A204.1 (cell line): Measurements from ENCODE around the gene KRTAP17-1.
"Not testable (repeated sequence)": the region's sequence is repeated elsewhere in the genome, so short reads cannot be mapped to it uniquely, and the experiment has no call there.

Experiments
- FAIRE-seq: peaks from 2 replicates; lab custom pipeline; 2012; peaks lifted over from hg19 to GRCh38; lab: Jason Lieb, UNC

KRTAP17-1 gene

DNA sequence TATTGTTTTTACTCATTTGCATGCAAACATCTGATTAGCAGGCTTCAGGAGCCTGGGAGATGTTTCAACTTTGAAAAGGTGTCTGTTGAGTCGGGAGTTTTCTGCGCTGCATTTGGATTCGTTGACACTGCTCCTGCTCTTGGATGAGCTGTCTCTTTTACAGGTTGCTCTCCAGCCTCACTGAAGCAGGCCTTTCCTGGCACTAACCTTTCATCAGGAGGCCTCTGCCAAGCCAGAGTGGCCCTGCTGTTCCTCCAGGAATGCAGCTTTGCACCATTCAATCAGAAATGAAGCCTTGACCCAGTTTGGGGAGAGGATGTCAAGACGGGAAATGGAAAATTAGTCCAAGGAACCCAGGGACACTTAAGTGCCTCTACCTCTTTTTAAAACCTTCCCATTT is 12.5 kb downstream of the KRTAP17-1 start:
- no peak for FAIRE-seq

DNA sequence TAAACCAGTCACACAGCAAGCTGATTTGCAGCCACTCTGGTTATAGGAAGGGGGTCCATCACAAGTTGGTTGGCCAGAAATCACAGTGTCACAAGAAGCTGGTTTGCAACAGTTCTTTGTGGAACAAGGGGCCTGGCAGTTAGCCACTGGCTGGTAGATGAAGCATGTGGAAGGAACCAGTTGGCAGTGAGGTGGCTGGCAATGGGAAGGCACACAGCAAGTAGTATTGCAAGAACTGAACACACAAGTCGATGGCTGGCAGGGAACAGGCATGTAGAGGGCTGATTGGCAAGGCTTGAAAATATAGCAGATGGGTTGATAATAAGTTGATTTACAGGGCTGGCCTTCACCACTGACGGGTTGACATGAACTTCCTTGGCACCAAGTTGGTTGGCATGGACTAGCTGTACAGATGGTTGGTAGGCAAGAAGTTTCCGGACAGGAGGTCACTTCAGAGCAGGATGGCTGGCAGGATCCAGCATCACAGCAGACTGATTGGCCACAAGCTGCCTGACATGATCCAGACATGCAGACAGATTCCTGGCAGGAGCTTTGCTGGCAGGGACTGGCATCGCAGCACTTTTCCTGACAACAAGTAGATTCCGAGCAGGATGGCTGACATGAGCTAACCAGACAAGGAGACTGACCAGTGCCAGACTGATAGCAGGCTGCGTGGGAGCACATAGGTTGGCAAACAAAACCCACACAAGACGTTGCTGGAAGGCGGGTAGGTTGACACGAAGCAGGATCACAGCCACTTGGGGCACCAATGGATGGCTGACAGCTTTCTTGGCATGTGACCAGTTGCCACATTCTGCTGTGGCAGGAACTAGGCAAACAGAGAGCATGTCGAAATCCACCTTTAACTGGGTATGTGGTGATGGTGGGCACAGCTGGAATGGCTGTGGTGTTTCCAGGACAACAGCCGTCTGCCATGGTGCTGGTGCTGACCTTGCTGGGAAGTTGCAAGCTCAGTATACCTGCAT is 13.3 kb downstream of the KRTAP17-1 start, which contains the start of gene KRTAP29-1:
TSS of gene KRTAP29-1 (minus strand) at position 936 of the 986 bp plus-strand sequence. CDS start at position 936, 0 bp downstream.
- no peak for FAIRE-seq

DNA sequence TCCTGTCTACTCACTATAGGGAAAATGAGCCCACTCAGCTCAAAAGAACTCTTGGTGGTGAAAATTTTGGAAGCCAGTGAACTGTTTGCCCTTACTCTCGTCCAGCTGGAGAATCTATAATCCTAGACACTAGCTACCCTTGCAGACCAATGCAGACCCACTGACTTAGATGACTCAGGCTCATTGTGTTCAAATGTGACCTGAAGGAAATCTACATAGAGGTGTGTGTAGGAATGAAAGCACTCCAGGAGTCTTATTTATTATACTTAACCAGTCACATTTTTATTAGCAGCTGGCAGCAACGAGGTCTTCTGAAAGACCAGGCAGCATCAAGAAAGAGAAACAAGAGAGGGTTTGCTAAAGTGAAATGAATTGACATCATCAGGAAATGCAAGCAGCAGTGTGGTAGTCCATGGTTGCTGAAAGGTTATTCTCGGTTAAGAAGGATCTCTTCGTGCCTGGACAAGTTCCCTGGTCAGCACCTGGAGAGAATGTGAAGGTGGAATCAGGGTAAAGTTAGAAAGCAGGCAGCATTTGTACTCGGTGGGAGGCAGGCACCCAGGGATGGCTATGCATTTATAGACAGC is 14.2 kb downstream of the KRTAP17-1 start:
- FAIRE-seq: no peak

GRCh38 chr17:41298458-41299135 is 16.9 kb downstream of the KRTAP17-1 start:
- no peak for FAIRE-seq

- no peak for FAIRE-seq
Observed at GRCh38 chr17:41296846-41297245, 18.7 kb downstream of the KRTAP17-1 start.

GRCh38 chr17:41294016-41294415 is 21.5 kb downstream of the KRTAP17-1 start:
- FAIRE-seq: no peak

DNA sequence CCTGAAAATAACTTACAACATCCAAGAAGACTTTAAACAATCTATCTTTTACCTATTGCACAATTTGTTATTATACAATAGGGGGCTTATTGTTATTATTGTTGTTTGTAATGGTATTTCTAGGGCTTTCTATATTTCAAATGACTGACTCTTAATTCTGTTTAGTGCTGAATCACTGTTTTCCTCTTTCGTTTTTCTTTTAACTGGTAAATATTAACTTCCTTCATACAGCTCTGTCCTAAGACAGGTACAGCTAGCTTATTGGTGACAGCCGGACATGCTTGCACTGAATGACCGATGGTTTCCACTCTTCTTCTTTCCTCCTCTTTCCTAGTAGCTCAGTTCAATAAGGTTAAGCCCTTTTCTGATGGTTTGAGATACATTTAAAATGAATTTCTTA is 28.5 kb downstream of the KRTAP17-1 start:
- FAIRE-seq: no peak

GRCh38 chr17:41284546-41284945 is 31.0 kb downstream of the KRTAP17-1 start:
- FAIRE-seq: no peak

- FAIRE-seq: no peak
Observed at GRCh38 chr17:41284043-41284442, 31.5 kb downstream of the KRTAP17-1 start.

DNA sequence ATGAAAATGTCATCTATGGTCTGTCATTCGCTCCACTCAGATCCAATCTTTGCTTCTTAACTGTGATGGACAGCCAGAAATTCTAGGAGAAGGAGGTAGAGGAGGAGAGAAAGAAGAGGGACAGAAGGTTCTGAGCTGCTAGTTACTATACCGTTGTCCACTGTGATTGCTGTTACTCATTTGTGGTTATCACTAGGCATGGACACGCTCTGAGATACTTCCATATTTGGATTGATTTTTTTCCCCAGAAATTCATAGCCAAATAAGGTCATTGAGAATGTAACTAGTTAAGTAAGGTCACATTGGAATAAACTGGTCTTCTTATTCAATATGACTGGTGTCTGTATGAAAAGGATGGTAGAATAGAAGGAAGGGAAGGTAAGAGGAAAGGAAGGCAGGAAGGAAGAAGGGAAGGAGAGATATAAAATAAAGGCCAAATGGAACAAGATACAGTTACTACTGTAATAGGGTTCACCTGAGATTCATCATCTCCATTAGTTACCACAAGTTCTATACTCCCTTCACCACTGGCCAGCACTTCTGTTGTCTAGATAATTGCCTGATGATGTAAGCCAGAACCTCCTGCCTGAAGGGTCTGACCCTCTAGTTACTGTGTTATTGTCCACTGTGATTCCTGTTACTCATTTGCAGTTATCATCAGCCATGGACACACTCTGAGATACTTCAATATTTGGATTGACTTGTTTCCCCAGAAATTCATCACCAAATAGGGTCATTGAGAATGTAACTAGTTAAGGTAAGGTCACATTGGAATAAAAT is 37.1 kb downstream of the KRTAP17-1 start:
- no peak for FAIRE-seq

DNA sequence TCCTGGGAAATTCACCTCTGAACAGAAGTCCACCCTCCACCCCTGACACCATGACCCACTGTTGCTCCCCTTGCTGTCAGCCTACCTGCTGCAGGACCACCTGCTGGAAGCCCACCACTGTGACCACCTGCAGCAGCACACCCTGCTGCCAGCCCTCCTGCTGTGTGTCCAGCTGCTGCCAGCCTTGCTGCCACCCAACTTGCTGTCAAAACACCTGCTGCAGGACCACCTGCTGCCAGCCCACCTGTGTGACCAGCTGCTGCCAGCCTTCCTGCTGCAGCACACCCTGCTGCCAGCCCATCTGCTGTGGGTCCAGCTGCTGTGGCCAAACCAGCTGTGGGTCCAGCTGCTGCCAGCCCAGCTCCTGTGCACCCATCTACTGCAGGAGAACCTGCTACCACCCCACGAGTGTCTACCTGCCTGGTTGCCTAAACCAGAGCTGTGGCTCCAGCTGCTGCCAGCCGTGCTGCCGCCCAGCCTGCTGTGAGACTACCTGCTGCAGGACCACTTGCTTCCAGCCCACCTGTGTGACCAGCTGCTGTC is 39.8 kb downstream of the KRTAP17-1 start, which contains the start of gene KRTAP9-7:
TSS of gene KRTAP9-7 (plus strand) at position 51 of the 543 bp plus-strand sequence. CDS start at position 51, 0 bp downstream.
- FAIRE-seq: not testable (repeated sequence)

GRCh38 chr17:41271858-41272257 is 43.7 kb downstream of the KRTAP17-1 start:
- no peak for FAIRE-seq

GRCh38 chr17:41271323-41271722 is 44.2 kb downstream of the KRTAP17-1 start:
- not testable (repeated sequence) for FAIRE-seq

GRCh38 chr17:41267711-41268110 is 47.8 kb downstream of the KRTAP17-1 start:
- FAIRE-seq: no peak

DNA sequence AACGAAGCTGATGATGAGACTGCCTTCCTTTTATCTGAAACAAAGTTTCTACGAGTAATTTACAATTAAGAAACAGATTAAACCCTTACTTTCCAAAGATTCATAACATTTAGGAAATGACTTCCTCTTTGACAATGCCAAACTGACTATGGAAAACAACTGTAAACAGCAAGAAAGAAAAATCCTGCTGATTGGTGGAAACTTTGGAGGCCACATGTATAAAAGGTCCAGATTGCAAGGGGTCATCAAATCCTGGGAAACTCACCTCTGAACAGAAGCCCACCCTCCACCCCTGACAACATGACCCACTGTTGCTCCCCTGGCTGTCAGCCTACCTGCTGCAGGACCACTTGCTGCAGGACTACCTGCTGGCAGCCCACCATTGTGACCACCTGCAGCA is 50.4 kb downstream of the KRTAP17-1 start, which contains the start of gene KRTAP9-6:
TSS of gene KRTAP9-6 (plus strand) at position 301 of the 400 bp plus-strand sequence. CDS start at position 301, 0 bp downstream.
- FAIRE-seq: no peak
